ENCODE data around the gene ETV6.

GRCh38 chr12:11868027-11868426 is 218.6 kb downstream of the ETV6 start:
- TF ChIP-seq CTCF (IDR thresholded peaks at IDR 0.05) (no peak), POLR2A (IDR thresholded peaks at IDR 0.05) (no peak)
